GM19463 (cell line): ENCODE data around the gene METTL25B.

Experiments used
- ATAC-seq: cut with Tn5 transposase; IDR thresholded peaks from one replicate; pipeline ENCODE4 v1.9.1; 2021; ENCODE audit warnings: mild to moderate bottlenecking, moderate library complexity; ENCODE audit not compliant: unreplicated experiment

Gene METTL25B

DNA sequence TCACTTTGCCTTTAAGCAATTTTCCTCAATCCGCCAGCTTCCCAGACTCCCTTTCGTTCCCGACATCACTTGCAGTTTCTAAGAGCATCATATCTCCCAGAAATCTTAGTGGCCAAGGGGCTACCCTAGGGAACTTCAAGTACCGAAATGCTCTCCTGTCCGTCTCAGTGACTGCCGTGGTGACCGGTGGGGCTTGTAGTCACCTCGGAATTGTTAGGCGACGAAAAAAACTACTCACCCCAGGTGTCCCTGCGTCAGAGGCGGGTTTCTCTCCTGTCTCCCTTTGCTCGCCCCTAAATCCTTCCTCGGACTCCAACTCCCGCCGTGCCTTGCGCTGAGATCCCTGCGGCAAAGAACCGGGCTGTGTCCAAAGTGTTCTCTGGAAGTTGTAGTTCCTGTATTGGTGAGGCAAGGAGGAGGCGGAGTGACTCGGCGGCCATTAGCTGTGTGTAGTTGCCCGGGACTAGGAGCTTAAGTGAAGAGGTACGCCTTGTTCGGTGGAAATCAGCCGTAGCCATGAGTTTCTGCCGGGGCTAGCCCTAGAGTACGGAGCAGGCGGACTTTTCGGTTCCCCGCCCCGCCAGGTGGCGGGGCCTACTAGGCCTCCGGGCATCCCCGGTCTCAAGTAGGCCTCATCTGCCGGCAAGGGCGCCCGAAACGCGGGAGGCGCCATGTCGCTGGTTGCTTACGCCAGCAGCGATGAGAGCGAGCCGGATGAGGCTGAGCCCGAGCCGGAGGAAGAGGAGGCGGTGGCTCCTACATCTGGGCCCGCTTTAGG lies 39.0 kb downstream of the METTL25B start, which contains the start of gene PRCC:
Gene PRCC, plus strand, starts transcription at position 435 of the 778 bp plus-strand sequence. Its CDS starts 237 bp downstream, at position 672.
- ATAC-seq = peak; percentile 92

GRCh38 chr1:156767879-156768604 lies 39.8 kb downstream of the METTL25B start:
- ATAC-seq = no peak

DNA sequence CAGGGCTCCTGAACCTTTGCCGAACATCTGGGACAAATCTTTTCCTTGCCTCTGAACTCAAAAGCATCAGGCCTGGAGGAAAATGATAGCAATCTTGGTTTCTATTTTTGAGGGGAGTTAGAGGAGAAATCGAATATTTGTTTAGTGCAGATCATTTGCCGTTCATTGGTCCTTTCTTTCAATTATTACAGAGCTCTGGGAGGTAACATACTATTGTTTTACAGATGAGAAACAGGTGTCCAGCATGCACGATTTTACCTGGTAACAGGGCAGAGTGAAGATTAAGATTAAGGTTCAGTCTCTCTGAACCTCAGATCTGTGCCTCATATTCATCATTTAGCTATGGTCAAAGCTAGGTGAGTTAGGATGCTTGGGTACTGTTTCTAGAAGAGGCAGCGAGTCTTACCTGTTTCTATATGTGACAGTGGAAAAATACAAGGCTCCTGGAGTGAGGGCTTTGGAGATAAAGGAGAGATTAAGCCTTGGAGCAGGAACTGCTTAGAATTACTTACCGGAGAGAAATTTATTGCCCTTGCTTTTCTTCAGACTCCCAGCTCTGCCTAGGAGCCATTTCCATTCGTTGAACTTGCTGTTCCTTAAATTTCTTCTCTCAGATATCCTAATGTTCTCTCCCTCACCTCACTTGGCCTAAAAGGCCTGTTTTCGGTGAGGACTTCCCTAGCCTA lies 40.5 kb downstream of the METTL25B start:
- ATAC-seq = no peak

DNA sequence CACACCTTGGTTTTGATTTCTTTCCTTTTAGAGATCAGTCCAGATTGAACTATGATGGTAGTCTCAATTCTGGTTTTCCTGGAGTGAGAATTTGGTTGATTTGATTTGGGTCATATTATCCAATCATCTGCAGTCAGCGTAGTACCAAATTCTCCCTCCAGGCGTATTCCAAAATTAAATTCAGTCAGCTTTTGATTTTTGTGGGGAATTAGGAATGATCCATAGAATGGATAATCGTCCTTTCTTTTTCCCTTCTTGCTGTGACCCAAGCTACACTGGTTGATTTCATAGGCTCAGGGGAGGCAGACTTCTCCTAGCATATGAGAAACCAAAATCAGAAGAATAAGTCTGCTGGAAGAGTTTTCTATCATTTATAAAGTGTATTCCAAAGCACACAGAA lies 44.0 kb downstream of the METTL25B start:
- ATAC-seq = no peak

DNA sequence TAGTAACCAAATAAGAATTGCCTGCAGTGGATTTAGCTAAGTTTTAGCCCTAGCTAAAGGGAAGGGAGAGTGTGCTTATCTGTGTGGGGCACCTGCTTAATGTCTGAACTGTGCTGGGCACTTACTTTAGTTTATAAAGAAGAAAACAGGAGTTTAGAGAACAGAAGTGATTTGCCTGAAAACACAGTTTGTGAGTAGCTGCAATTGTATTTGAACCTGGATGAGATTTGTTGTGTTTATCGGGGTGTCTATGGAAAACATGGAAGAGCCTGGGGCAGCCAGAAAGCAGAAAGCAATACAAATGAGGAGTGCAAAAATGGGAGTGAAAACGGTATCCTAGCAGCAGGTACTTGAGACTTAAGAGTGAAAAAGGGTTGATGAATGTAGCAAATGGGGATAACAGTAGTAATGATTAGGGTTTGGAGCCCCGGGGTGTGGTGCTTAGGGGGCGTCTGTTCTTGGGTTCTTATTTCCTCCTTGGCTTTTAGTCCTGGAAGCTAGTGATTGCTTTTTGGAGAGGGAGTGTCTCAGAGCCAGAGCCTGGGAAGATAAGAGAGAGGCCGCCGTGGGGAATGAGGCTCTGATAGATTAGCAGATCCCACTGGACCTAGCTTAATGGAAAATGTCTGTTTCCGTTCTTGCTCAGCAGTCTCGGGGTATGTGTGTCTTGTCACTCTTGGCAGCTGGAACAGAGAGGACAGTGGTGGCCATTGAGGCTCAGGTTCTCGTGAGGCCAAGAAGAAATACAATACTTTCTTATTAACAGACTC lies 44.6 kb downstream of the METTL25B start:
- ATAC-seq = no peak

DNA sequence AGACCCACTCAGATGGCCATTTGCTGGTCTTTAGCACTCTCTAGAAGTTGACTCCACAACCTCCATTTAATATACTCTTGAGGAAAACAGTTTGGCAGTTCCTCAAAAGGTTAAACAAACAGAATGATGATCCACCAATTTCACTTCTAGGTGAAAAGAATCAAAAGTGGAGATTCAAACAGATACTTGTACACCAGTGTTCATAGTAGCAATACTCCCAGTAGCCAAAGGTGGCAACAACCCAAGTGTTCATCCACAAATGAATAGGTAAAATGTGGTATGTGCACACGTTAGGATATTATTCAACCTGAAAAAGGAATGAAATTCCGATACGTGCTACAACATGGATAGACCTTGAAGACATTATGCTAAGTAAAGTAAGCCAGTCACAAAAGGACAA lies 45.3 kb downstream of the METTL25B start:
- no peak for ATAC-seq

GRCh38 chr1:156775799-156776198 lies 47.5 kb downstream of the METTL25B start:
- no peak for ATAC-seq

DNA sequence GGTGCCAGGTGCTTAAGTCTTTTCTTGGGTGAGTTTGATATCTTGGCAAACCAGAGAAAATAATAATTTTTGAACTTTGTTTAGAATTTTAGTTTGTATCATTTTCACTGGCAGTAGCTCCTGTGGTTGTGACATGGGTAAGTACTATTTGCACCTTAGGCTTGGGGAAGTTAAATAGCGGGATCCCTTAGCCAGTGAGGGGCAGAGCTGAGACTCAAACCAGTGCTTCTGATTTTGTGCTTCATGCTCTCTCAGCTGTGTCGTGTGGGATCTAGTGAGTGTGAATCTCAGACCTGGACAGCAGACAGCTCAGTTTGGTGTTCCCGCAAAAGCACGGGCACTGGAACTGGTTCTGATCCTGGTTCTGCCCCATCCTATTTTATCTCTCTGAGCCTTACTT lies 48.7 kb downstream of the METTL25B start:
- no peak for ATAC-seq

GRCh38 chr1:156777573-156777972 lies 49.3 kb downstream of the METTL25B start:
- no peak for ATAC-seq

DNA sequence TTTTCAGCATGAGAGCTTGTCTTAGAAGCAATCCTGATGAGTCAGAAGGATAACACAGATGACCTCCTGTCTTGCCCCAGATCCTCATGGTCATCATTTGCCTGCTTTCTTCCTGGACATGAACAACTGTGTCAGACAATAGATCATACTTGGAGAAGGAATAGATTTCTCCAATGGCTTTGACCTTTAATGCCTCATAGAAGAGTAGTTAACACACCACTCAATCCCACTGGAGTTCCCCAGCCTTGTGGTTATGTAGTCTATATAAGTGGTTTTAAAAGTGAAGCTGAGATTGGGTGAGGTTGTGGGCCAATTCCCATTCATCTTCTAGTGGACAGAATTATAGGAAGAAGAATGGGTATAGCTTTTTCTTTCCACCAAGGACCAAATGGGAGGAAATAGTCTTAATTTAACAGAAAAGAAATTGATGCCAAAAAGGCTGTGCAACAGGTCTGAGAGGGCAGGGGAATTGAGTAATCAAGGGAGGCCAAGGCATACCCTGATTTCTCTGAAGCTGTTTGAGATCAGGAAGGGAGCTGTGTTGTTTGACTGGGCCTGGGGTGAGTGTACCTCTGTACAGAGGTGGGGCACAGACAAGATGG lies 53.4 kb downstream of the METTL25B start:
- no peak for ATAC-seq

DNA sequence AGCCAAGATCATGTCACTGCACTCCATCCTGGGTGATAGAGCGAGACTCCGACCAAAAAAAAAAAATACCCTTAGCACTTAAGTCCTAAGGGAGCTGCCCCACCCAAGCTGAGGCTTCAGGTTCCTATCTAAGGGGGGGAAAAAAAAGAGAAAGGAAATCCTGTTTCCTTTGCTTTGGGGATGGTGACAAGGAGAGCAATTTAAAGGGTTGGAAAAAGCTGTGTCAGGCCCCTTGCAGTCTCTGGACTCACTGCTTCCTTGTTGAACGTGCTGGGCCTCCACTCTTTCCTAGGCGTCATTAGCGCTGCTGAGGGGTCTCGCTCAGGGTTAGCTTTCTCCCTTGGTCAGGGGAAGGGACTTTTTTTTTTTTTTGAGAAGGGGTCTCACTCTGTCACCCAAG lies 57.2 kb downstream of the METTL25B start:
- no peak for ATAC-seq
